GM06990 (cell line): ENCODE data around the gene GASK1B.

Source experiments
- DNase-seq: peaks from one replicate; pipeline ENCODE4 v3.0.0-alpha.2; 2011; ENCODE audit not compliant: insufficient read length; ENCODE audit errors: extremely low read depth
- H3K27me3 ChIP-seq: replicated peaks from 2 replicates; pipeline ENCODE4 v1.6.0; 2011; ENCODE audit warnings: low read length; ENCODE audit not compliant: control insufficient read depth, insufficient read depth
- H3K36me3 ChIP-seq: 2 replicates; pipeline ENCODE4 v1.5.1; 2011; ENCODE audit warnings: low read length; ENCODE audit not compliant: control insufficient read depth, insufficient read depth
- H3K4me3 ChIP-seq: replicated peaks from 2 replicates; pipeline ENCODE4 v1.5.1; 2011; ENCODE audit warnings: low read depth, mild to moderate bottlenecking, control low read depth, low read length
- CTCF ChIP-seq: IDR thresholded peaks from 2 replicates; pipeline ENCODE4 v1.5.1; 2011; ENCODE audit warnings: low read length, control low read depth, mild to moderate bottlenecking, inconsistent platforms; ENCODE audit not compliant: insufficient read depth, poor library complexity, severe bottlenecking

Gene GASK1B

GRCh38 chr4:158164768-158165213 lies 8.0 kb downstream of the GASK1B start:
- H3K27me3 ChIP-seq: no peaks in the 10 kb centered on the region
- no peak for DNase-seq
- no peaks in the 10 kb centered on the region for H3K36me3 ChIP-seq
- TF ChIP-seq CTCF: no peak
- no peak overlapping the region for H3K4me3 ChIP-seq

- Histone ChIP-seq H3K4me3 (no peak overlapping the region), H3K27me3 (no peaks in the 10 kb centered on the region), H3K36me3 (no peaks in the 10 kb centered on the region)
- no peak for DNase-seq
- TF ChIP-seq CTCF: no peak
These were observed 8.7 kb downstream of the GASK1B start for GRCh38 chr4:158163941-158164767.

GRCh38 chr4:158162631-158163030 lies 10.2 kb downstream of the GASK1B start:
- Histone ChIP-seq H3K36me3 (no peaks in the 10 kb centered on the region), H3K4me3 (no peak overlapping the region), H3K27me3 (no peaks in the 10 kb centered on the region)
- no peak for TF ChIP-seq CTCF
- DNase-seq: no peak

- H3K36me3 ChIP-seq: no peaks in the 10 kb centered on the region
- no peak overlapping the region for H3K4me3 ChIP-seq
- TF ChIP-seq CTCF: no peak
- DNase-seq: no peak
- no peaks in the 10 kb centered on the region for H3K27me3 ChIP-seq
These were observed 11.1 kb downstream of the GASK1B start for GRCh38 chr4:158161551-158162354.

- Histone ChIP-seq H3K36me3 (no peaks in the 10 kb centered on the region), H3K27me3 (no peaks in the 10 kb centered on the region), H3K4me3 (no peak overlapping the region)
- no peak for DNase-seq
- no peak for TF ChIP-seq CTCF
These were observed 13.1 kb downstream of the GASK1B start for GRCh38 chr4:158159718-158160094.
